HG03439 (cell line): ENCODE measurements around the gene OIT3.
"Not testable (repeated sequence)": the region's sequence is repeated elsewhere in the genome, so short reads cannot be mapped to it uniquely, and the experiment has no call there.

Experiments
- ATAC-seq: cut with Tn5 transposase; IDR thresholded peaks from one replicate; pipeline ENCODE4 v1.9.1; 2021; ENCODE audit warnings: mild to moderate bottlenecking, moderate library complexity; ENCODE audit not compliant: unreplicated experiment

Gene OIT3

GRCh38 chr10:72899545-72899944 is 6.0 kb downstream of the OIT3 start:
- ATAC-seq = no peak

- not testable (repeated sequence) for ATAC-seq
These were observed 10.5 kb downstream of the OIT3 start for GRCh38 chr10:72903941-72904446.

GRCh38 chr10:72904806-72905205 is 11.3 kb downstream of the OIT3 start:
- ATAC-seq = no peak

- no peak for ATAC-seq
These were observed 12.9 kb downstream of the OIT3 start for GRCh38 chr10:72906446-72906845.

GRCh38 chr10:72910705-72911104 is 17.2 kb downstream of the OIT3 start:
- ATAC-seq = no peak

GRCh38 chr10:72911758-72912157 is 18.2 kb downstream of the OIT3 start:
- no peak for ATAC-seq

GRCh38 chr10:72912736-72913135 is 19.2 kb downstream of the OIT3 start:
- ATAC-seq = no peak

- ATAC-seq = no peak
These were observed 19.7 kb downstream of the OIT3 start for GRCh38 chr10:72913287-72913686.

GRCh38 chr10:72917201-72917600 is 23.7 kb downstream of the OIT3 start:
- ATAC-seq = not testable (repeated sequence)

GRCh38 chr10:72917803-72918332 is 24.3 kb downstream of the OIT3 start:
- ATAC-seq = not testable (repeated sequence)

- no peak for ATAC-seq
These were observed 24.8 kb downstream of the OIT3 start for GRCh38 chr10:72918352-72918751.

- ATAC-seq = not testable (repeated sequence)
These were observed 27.7 kb downstream of the OIT3 start for GRCh38 chr10:72921147-72921683.

GRCh38 chr10:72924351-72924750 is 30.8 kb downstream of the OIT3 start:
- ATAC-seq = no peak

- no peak for ATAC-seq
These were observed 32.5 kb downstream of the OIT3 start for GRCh38 chr10:72925951-72926465.

GRCh38 chr10:72927485-72927884 is 33.9 kb downstream of the OIT3 start:
- ATAC-seq = no peak

GRCh38 chr10:72928798-72929197 is 35.3 kb downstream of the OIT3 start:
- no peak for ATAC-seq

GRCh38 chr10:72930276-72930675 is 36.7 kb downstream of the OIT3 start:
- no peak for ATAC-seq

- ATAC-seq = no peak
These were observed 38.9 kb downstream of the OIT3 start for GRCh38 chr10:72932259-72933015.

- ATAC-seq = no peak
These were observed 41.8 kb downstream of the OIT3 start for GRCh38 chr10:72935361-72935760.

- ATAC-seq = no peak
These were observed 50.1 kb downstream of the OIT3 start for GRCh38 chr10:72943498-72944234.

- no peak for ATAC-seq
These were observed 53.4 kb downstream of the OIT3 start for GRCh38 chr10:72946963-72947362.
